TTC549 (cell line): ENCODE data around the gene CLDN15.

Experiments
- FAIRE-seq: peaks from 2 replicates; lab custom pipeline; 2012; peaks lifted over from hg19 to GRCh38; lab: Jason Lieb, UNC

CLDN15 gene

DNA sequence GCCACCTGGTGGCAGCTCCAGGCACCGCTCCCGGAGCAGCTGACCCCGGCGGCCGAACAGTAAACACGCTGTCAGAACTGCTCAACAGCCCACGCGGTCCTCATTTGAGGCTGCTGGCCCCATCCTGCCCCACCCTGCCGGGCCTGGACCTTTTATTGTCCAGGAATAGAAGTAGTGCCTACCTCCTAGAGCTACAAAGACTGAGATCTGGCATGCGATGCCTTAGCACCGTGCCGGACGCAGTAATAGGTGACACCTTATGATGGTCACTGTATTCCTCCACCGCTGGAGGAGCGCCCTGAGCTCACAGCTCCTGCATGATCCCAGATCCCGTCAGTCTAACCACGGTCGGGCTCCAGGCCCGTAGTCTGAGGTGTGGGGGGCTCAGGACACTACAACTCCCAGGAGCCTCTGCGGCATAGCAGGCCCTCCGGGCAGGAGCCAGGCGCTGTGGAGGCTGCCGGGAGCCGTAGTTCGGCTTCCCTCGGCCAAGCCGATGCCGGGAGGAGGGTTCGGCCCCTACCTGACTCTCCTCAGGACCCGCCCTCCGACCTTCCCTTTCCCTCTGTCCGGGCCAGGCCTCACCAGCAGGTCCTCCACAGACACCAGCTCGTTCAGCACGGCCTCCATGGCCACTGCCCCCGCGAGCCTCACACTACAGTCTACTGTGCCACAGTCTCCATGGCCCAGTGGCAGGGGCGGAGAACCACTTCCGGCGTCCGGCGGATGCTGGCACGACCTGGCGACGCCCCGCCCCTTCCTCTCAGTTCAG, 7.0 kb upstream of the CLDN15 start, which contains the start of gene FIS1:
FIS1 (minus strand) TSS at position 707 of the 772 bp plus-strand sequence; CDS start at position 630, 77 bp downstream.
- FAIRE-seq: no peak

DNA sequence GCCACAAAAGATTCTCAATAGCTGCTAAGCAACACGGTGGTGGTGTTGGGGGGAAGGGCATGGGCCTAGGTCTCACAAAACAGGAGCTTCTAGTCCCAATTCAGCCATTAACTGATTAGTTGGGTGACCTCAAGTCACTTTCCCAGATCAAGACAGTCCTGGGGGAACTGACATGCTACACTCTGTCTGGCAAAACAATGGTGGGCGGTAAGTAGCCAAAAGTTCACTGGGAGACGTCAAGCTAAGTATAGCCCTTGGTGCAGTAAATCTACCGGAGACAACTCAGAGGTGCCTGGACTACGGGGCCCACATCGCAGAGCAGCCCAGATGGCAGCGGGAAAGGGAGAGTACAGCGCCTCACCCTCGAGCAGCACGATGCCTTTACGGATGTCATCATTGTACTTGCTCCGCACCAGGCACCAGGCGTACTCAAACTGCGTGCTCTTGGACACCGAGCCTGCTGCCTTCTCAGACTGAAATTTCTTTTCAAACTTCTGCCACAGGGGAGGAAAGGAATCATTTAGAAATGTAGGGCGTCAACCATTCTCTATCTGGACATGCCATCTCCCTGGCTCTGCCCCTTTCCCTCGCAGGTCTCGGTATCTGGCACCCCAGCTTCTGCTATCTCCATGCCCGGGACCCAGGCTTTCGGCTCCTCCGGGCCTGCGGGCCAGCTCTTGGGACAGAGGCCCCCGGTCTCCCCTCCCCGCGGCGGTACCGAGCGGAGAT, 6.2 kb upstream of the CLDN15 start:
- FAIRE-seq: no peak

DNA sequence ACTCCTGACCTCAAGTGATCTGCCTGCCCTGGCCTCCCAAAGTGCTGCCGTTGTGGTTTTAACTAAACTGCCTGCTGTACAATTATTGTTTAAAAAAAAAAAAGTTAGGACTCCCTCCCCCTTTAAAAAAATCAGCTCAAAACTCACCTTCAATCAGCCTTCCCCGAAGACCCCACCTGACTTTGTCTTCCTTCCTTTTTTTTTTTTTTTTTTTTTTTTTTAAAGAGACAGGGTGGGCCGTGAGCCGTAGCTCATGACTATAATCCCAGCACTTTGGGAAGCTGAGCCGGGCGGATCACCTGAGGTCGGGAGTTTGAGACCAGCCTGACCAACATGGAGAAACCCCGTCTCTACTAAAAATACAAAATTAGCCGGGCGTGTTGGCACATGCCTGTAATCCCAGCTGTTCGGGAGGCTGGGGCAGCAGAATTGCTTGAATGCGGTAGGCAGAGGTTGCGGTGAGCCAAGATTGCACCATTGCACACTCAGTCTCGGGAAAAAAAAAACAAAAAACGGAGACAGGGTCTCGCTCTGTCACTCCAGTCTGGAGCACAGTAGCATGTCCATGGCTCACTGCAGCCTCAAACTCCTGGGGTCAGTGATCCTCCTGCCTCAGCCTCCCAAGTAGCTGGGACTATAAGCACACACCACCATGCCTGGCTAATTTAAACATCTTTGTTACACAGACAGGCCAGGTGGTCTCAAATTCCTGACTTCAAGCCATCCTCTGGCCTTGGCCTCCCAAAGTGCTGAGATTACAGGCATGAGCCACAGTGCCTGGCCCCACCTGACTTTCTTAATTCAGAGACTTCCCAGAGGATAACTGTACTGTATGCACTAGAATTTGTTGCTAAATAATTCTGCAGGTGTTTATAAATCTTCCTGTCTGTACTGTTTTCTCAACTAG, 4.1 kb upstream of the CLDN15 start:
- no peak for FAIRE-seq

DNA sequence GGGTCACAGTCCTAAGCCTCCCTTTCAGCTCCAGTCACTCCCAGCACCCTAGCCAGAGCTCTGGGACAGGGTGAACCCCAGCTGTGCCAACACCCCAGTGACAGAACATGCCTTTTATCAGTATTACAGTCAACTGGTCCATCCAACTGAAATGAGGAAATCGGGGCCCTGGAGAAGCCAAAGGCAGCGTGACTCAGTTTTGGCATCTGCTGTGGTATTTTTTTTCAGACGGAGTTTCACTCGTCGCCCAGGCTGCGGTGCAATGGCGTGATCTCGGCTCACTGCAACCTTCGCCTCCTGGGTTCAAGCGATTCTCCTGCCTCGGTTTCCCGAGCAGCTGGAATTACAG, 3.4 kb upstream of the CLDN15 start:
- no peak for FAIRE-seq

DNA sequence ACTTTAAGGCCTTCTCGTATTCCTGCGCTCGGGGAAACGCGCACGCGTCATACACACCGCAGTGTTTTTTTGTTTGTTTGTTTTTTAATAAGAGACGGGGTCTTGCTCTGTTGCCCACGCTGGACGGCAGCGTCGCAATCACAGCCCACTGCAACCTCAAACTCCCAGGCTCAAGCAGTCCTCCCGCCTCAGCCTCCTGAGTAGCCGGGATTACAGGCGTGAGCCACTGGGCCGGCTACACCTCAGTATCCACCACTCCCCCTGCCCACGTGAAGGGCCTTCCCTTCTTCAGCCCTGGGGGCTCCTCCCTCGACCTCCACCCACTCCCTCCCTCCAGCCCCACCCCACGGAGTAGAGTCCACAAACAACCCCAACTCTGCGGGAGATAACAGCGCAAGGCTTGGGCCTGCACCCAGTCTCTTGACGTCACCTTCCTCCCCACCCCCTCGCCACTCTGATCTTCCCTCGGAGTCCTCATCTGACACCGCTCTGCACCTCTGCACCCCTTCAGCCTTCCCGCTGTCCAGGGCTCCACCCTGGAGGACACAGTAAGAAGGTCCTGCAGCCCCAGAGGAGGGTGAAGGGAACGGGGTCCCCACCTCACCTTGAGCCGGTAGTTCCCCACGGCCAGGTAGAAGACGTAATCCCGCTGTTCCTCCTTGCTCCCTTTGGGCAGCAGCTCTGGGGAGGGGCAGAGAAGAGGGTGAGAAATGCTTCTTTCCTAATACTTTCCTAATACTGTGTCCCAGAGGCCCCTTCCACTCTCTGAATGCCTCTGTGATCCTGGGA, 2.8 kb upstream of the CLDN15 start:
- FAIRE-seq: no peak

DNA sequence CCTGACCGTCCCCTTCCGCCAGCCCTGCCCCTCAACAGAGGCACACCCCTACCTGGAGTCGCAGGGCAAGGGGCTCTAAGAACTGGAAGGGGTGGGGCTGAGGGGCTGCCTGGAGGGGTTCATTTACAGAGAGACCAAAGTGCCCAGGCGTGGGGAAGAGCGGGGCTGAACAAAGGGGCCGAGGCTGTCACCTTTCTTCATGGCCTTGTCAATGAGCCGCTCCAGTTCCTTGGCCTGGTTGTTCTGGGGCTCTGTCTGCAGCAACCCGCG, 2.3 kb upstream of the CLDN15 start:
- no peak for FAIRE-seq

DNA sequence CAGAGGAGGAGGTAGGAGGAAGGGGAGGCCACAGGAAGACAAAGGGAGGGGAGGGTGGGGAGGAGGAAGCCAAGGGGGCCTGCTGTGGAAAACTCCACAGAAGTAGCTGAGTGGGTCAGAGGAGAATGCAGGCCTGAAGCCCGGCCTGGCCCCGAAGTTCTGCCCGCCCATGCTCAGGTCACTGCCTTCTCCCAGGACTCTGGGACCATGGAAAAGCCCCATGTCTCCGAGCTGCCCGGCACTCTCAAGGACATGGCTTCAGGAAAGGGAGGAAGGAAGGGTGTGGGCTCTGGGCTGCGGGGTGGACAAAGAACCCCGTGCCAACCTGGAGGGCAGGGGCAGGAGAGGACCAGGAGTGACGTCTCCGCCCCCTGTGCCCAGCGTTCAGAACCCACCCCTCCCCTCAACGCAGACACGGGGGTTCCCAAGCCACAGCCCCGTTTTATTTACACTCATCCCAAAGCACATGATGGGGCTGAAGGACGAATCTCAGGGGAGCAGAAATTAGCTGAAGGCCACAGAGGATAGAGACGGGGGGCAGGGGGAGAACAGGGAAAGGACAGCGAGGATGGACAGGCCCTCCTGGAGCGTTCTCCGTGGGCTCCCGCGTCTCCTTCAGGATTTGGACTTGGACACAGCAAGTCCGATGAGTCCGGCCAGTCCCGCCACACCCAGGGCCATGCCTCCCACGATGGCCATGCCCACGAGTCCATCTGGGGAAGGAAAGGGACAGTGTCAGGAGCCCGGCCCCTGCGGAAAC, 1.8 kb upstream of the CLDN15 start:
- no peak for FAIRE-seq

DNA sequence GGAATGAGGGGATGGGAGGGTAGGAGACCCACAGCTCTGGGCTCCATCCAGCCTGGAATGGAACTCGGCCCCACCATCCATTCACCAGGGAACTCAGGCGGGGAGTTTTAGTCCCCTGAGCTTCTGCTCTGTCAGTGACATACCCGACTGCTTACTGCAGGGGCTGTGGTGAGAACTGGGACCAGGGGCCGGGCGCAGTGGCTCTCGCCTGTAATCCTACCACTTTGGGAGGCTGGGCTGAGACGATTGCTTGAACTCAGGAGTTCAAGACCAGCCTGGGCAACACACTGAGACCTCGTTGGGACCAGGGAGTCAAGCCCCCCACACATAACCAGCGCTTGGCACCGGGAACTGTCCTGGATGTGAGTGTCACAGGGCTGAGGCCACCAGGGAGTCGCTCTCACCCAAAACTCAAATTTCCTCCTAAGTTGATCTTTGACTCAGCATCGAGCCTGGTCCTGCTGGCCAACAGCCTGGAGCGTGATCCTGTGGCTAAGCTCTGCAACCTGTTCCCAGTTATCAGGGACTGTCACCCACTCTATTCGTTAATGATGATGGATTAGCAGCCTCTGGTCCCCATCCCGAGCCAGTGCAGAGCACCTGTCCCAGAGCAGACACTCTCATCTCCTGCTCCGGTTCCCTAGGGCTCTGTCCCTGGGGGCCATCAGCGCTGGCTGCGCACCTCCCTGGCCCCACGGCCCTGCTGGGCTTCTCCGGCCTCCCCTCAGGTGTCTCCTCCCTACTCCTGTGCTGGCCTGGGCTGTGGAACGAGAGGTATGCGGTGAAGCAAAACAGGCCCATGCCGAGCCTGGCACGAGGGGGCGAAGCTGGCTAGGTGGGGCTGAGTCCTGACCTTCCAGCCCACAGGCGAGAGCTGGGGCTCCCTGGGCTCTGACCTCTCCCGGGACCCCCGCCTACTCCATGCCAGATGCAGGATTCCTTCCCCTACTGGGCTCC, 902 bp upstream of the CLDN15 start:
- no peak for FAIRE-seq

DNA sequence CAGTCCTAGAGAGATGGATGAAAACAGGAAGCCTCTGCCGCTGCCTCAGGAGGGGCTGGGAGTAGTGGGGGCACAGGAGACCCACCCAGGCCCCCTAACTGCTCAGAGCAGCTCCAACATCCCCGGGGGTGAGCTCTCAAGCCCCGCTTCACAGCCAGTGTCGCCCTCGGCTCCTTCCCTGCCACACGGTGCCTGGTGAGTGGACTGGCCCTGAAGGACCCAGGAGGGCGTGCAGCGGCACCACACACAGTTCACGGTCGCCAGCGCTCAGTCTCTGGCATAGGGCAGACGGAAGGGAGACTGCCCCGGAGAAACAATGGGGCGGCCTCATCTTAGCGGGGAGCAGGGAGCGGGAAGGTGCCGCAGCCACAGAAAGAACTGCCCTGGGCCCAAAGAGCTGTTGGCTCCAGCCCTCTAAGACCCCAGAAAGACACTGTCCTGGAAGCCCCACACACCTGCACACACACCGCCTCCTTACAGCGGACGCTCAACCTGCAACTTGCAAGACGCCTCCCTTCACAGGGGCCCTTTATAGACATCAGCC, 1.2 kb downstream of the CLDN15 start:
- no peak for FAIRE-seq

DNA sequence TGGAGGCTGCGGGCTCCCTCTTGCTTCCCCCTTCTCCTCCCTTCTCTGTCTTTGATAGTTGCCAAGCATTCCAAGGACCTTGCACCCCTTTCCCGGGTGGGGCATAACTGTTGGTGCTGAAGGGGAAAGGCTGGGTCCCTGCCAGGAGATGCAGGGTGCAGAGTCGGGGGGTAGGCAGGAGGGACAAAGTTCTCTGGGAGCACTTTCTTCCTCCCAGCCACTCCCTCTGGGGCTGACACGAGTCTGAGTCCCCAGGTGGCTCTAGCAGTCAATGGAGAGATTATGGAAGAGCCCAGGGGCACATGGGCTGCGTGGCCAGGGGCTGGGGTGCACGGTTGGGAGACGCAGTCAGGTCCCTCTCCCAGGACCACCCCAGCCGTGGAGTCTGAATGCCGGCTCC, 2.1 kb downstream of the CLDN15 start:
- FAIRE-seq: no peak

DNA sequence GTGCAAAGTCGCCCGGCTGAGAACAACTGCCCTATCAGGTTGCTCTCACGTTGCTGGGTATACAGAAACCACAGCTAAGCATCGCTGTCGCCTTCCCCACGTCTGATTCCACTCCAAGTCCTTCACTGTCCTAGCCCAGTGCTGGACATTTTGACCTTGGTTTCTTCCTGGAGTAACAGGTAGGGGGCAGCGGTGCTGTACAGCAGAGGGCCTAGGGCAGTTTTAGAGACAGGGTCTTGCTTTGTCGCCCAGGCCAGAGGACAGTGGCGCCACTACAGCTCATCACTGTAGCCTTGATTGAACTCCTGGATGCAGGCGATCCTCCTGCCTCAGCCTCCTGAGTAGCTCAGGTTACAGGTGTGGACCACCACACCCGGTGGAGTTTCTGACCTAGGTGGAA, 2.6 kb downstream of the CLDN15 start:
- no peak for FAIRE-seq

DNA sequence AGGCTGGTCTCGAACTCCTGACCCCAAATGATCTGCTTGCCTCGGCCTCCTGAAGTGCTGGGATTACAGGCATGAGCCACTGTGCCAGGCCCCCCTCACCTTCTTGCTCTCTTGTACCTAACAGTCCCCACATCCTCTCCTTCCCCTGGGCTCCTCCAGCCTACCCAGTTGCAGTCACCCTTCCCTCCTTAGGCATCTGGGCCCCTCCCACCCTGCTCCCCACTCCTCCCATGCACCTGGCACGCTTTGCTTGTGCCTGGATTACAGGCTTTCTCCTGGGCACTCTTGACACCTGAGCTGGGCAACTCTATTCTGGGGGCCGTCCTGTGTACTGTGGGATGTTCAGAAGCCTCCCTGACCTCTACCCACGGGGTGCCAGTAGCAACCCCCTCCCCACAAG, 3.0 kb downstream of the CLDN15 start:
- no peak for FAIRE-seq

DNA sequence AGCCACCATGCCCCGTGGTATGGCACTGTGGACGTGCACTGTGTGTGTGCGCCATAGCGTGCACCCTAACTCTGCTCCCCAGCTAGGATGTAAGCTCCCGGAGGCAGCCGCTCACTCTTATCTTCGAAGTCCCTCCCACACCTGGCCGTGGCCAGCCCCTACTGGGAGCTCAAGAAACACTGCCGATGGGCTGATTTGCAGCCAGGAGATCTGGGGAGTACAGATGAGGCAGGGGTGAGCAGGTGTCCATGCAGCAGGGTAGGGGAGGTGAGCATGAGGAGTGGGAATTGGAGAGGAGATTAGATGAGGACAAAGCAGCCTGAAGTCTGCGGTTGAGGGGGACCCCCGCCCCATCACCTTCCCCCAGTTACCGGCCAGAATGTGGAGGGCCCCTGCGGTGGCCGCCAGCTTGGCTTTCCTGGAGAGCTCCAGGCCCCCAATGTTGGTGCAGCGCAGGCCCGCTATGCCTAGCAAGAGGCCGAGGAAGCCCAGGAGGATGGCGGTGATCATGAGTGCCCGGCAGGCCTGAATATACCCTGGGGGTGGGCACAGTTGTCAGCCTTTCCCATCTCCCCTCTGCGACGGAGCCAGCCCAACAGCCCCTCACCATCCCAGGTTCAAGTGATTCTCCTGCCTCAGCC, 3.6 kb downstream of the CLDN15 start:
- no peak for FAIRE-seq

DNA sequence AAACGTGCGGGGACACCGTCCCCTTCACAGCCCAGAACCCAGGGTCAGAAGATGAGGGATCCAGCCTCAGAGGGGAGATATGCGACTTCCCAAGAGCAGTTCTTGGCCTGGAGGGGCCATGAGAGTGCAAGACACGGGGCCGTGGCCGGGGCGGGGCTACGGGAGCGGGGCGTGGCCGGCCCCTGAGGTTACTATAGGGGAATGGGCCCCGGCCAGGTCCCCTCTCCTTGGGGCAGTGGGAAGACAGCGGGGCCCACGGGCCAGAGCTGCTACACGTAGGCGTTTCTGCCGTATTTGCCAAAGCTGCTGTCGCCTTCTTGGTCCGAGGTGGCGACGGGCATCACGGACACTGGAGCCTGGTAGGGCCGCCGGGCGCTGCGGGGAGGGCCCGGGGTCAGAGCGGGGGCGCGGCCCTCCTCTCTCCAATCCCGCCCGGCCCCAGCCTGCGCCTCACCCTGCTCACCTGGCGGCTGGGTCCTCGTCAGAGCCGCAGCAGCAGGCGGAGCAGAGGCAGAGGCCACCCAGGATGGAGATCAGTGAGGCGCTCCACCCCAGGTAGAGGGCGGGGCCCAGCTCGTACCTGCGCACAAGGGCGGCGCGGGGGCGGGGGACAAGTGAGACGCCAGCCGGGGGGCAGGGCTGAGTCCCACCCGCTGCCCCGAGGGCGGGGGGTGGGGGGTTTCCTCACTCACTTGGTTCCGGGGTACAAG, 5.3 kb downstream of the CLDN15 start:
- FAIRE-seq: no peak

DNA sequence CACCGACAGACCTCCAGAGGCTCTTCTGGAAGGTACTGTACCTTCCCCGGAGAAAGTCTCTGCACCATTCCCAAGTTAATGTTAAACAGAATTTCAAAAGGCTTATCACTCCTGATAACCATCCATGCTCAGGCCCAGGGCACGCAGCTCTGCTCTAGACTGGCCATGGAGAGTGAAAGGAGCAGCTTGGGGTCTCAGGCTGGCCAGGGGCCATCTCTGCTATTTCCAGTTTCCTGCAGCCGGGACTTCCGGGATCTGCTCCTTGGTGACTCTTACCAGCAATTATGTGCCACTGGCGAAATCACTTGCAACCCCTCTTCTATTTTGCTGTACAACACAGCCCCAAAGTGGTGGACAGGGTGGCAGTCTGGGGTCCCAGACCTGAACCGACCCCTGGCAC, 6.0 kb downstream of the CLDN15 start:
- FAIRE-seq: no peak

DNA sequence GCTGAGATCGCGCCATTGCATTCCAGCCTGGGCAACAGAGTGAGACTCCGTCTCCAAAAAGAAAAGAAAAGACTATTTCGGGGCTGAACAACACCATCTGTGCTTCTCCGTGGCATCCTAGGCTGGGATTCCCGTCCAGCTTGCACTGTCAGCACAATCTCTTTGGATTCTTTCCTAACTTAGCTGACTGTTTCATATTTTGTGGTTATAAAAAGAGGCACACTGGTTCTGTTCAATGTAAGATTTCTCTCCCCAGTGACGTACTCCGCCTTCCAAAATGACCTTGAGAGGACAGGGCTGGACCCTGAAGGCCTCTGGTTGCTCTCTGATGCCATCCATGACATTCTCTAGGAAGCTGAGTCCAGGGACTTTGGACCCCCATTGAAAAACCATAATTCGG, 10.9 kb downstream of the CLDN15 start:
- no peak for FAIRE-seq

DNA sequence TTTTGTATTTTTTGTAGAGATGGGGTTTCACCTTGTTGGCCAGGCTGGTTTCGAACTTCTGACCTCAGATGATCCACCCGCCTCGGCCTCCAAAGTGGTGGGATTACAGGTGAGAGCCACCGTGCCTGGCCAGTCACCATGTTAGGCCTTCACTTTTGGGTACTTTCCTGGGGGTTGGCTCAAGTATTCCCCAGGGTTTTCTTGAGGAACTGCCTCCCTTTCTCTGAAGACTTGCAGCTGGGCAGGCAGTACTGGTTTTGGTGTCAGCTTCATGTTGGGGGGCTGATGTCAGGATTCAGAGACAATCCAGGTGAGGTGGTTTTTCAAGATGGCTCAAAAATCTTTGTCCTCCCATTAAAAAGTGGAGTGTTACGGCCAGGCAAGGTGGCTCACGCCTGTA, 12.0 kb downstream of the CLDN15 start:
- FAIRE-seq: no peak

DNA sequence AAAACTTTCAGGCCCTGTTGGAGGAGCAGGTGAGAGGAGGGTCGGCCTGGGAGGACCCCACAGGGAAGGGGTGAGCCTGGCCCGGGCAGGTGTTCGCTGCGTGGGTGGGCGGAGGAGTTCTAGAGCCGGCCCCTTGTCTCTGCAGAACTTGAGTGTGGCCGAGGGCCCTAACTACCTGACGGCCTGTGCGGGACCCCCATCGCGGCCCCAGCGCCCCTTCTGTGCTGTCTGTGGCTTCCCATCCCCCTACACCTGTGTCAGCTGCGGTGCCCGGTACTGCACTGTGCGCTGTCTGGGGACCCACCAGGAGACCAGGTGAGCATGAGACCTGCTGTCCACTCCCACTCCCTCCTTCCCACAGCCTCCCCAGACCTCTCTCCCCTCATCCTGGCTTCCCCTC, 14.1 kb downstream of the CLDN15 start:
- no peak for FAIRE-seq

DNA sequence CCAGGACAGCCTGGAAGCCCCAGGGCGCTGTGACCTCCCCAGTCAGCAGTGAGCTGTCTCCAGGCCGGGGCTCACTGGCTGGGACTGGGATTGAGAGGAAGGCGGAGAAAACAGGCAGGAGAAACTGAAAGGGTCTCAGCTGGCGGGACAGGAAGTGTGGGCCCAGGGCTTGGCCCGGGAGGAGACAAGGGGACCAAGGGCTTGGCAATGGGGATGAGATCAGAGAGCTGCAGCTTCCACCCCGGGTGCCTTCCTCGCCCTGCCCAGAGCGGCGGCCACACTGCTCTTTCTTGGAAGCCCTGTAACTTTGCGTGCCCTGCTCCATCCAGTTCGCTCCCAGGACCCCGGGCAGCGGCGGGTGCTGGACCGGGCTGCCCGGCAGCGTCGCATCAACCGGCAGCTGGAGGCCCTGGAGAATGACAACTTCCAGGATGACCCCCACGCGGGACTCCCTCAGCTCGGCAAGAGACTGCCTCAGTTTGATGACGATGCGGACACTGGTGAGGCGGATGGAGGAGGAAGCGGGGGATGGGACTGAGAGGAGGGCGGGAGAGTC, 15.2 kb downstream of the CLDN15 start:
- no peak for FAIRE-seq
